GM19397 (cell line): ENCODE measurements around the gene TXN.

Source experiments
- ATAC-seq: cut with Tn5 transposase; IDR thresholded peaks from one replicate; pipeline ENCODE4 v1.9.1; 2021; ENCODE audit warnings: mild to moderate bottlenecking, moderate library complexity; ENCODE audit not compliant: unreplicated experiment

The TXN gene

GRCh38 chr9:110256380-110257096 lies at the start of gene TXN:
TSS of gene TXN (minus strand) at chr9:110256507. CDS start at chr9:110256435, 72 bp downstream.
- ATAC-seq, result peak; percentile 72

GRCh38 chr9:110303133-110303532 lies 46.8 kb upstream of the TXN start:
- no peak for ATAC-seq

GRCh38 chr9:110298043-110298605 lies 41.8 kb upstream of the TXN start:
- ATAC-seq, result no peak

GRCh38 chr9:110293248-110293647 lies 36.9 kb upstream of the TXN start:
- no peak for ATAC-seq

- ATAC-seq, result no peak
Measured at GRCh38 chr9:110291921-110292557, 35.7 kb upstream of the TXN start.

GRCh38 chr9:110290001-110290400 lies 33.7 kb upstream of the TXN start:
- ATAC-seq, result no peak

- ATAC-seq, result no peak
Measured at GRCh38 chr9:110288503-110288902, 32.2 kb upstream of the TXN start.

- no peak for ATAC-seq
Measured at GRCh38 chr9:110287289-110287680, 31.0 kb upstream of the TXN start.

GRCh38 chr9:110284211-110284844 lies 28.0 kb upstream of the TXN start:
- no peak for ATAC-seq

GRCh38 chr9:110283751-110284150 lies 27.4 kb upstream of the TXN start:
- ATAC-seq, result no peak

- no peak for ATAC-seq
Measured at GRCh38 chr9:110282739-110283081, 26.4 kb upstream of the TXN start.

- no peak for ATAC-seq
Measured at GRCh38 chr9:110282018-110282738, 25.9 kb upstream of the TXN start.

- no peak for ATAC-seq
Measured at GRCh38 chr9:110278080-110278707, 21.9 kb upstream of the TXN start.

GRCh38 chr9:110276781-110277180 lies 20.5 kb upstream of the TXN start:
- no peak for ATAC-seq

GRCh38 chr9:110270211-110270995 lies 14.1 kb upstream of the TXN start:
- ATAC-seq, result no peak

GRCh38 chr9:110266795-110267194 lies 10.5 kb upstream of the TXN start:
- ATAC-seq, result no peak

- no peak for ATAC-seq
Measured at GRCh38 chr9:110261632-110262031, 5.3 kb upstream of the TXN start.

- ATAC-seq, result no peak
Measured at GRCh38 chr9:110260911-110261310, 4.6 kb upstream of the TXN start.

- no peak for ATAC-seq
Measured at GRCh38 chr9:110259566-110259965, 3.3 kb upstream of the TXN start.

- ATAC-seq, result no peak
Measured at GRCh38 chr9:110258690-110259091, 2.4 kb upstream of the TXN start.
